Stimulated activated effector memory CD8-positive, alpha-beta T cell treated with anti-CD3 and anti-CD28 coated beads, Interleukin-12 subunit alpha, Interleukin-12 subunit beta, amount 100 ng/mL, for 72 hours (primary cell): ENCODE measurements around the gene ZKSCAN3.
"Not testable (repeated sequence)": the region's sequence is repeated elsewhere in the genome, so short reads cannot be mapped to it uniquely, and the experiment has no call there.

ENCODE experiments used
- ATAC-seq: fragments of 150-1000 bp; cut with Tn5 transposase; 2 replicates; pipeline ENCODE4 v1.10.0; 2021
- DNase-seq, 2 donors: peaks; one replicate each; pipeline ENCODE4 v3.0.0; 2021 to 2022; ENCODE audit warnings: low spot score in 2 of 2
- H3K27ac Mint-ChIP-seq: one replicate; pipeline ENCODE4 v1.8.0; 2022; ENCODE audit warnings: mild to moderate bottlenecking, mixed read lengths
- H3K36me3 Mint-ChIP-seq: one replicate; pipeline ENCODE4 v1.8.0; 2022; ENCODE audit warnings: mild to moderate bottlenecking, mixed read lengths
- H3K4me1 Mint-ChIP-seq: one replicate; pipeline ENCODE4 v1.8.0; 2022; ENCODE audit warnings: mixed read lengths
- H3K4me3 Mint-ChIP-seq: one replicate; pipeline ENCODE4 v1.8.0; 2022; ENCODE audit warnings: mild to moderate bottlenecking, mixed read lengths
- H3K9me3 Mint-ChIP-seq: one replicate; pipeline ENCODE4 v1.8.0; 2022; ENCODE audit warnings: mixed read lengths

ZKSCAN3 gene

GRCh38 chr6:28349892-28350737, at the start of gene ZKSCAN3:
TSS of gene ZKSCAN3 (plus strand) at chr6:28349947. CDS start at chr6:28359587, 9,640 bp downstream.
- peaks cover 26% of the 10 kb centered on the region for H3K4me1 Mint-ChIP-seq
- no peaks in the 10 kb centered on the region for H3K9me3 Mint-ChIP-seq
- ATAC-seq, result peak; percentile 100
- peak within 1 kb of the TSS; percentile 93 for H3K4me3 Mint-ChIP-seq
- H3K36me3 Mint-ChIP-seq, result peaks cover 4% of the 10 kb centered on the region
- H3K27ac Mint-ChIP-seq, result peak within 1 kb of the TSS; percentile 92
- peak; percentile 64 to 89 for DNase-seq

- ATAC-seq (peak; percentile 88), DNase-seq (no peak)
- peaks cover 17% of the 10 kb centered on the region for H3K4me1 Mint-ChIP-seq
- H3K4me3 Mint-ChIP-seq, result peak overlapping the region; percentile 31
- peak overlapping the region; percentile 32 for H3K27ac Mint-ChIP-seq
- peaks cover 4% of the 10 kb centered on the region for H3K9me3 Mint-ChIP-seq
- no peaks in the 10 kb centered on the region for H3K36me3 Mint-ChIP-seq
Observed at GRCh38 chr6:28303570-28303969, 46.2 kb upstream of the ZKSCAN3 start.

DNA sequence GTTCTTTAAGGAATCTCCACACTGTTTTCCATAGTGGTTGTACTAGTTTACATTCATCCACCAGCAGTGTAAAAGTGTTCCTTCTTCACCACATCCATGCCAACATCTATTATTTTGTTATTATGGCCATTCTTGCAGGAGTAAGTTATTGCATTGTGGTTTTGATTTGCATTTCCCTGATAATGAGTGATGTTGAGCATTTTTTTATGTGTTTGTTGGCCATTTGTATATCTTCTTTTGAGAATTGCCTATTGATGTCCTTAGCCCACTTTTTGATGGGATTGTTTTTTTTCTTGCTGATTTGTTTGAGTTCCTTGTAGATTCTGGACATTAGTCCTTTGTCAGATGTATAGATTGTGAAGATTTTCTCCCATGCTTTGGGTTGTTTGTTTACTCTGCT, 43.4 kb upstream of the ZKSCAN3 start:
- DNase-seq, H3K9me3 Mint-ChIP-seq, H3K27ac Mint-ChIP-seq, H3K4me3 Mint-ChIP-seq, ATAC-seq, H3K36me3 Mint-ChIP-seq: not testable (repeated sequence)
- H3K4me1 Mint-ChIP-seq, result peaks cover 17% of the 10 kb centered on the region

DNA sequence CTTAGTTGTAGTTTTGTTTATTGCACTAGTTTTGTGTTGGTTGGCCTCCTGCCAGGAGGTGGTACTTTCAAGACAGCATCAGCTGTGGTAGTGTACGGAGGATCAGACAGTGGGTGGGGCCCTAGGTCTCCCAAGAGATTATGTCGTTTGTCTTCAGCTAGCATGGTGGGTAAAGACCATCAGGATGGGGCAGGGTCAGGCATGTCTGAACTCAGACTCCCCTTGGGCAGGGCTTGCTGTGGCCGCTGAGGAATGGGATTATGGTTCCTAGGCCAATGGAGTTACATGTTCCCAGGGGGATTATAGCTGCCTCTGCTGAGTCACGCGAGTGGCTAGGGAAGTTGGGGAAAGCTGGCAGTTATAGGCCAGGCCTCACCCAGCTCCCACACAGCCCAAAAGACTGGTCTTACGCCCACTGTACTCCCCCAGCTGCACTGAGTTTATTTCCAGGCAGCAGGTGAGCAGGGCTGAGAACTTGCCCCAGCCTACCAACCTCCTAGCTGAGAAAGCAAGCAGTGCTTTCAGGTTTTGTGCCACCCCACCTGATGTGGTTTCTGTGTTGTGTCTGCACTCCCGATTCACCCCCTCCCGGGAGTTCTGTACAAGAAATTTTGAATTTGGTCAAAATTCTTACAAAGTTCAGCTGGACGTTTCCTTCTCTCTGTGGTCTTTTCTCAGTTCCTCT, 38.5 kb upstream of the ZKSCAN3 start:
- H3K9me3 Mint-ChIP-seq, result peaks cover 4% of the 10 kb centered on the region
- DNase-seq, result no peak
- H3K36me3 Mint-ChIP-seq, result no peaks in the 10 kb centered on the region
- no peak for ATAC-seq
- H3K4me3 Mint-ChIP-seq, result no peak overlapping the region
- H3K27ac Mint-ChIP-seq, result no peak overlapping the region
- H3K4me1 Mint-ChIP-seq, result no peaks in the 10 kb centered on the region

DNA sequence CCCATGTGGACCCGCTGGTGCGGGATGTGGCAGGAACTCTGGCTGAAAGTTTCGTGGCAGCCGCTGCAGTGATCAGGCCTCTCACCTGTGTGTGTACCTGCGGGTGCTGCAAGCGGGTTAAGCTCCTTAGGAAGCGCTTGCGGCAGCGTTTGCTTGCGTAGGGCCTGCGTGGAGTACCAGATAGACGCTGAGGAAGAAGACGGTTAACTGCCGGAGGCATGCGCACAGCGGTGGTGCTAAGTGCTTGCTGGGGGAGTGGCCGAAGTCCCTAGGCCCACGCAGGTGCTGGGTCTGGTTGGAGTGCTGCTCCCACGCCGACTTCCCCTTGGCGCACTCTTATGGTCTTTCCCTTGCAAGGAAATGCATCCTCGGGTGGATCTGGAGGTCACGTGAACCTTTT, 36.8 kb upstream of the ZKSCAN3 start:
- no peaks in the 10 kb centered on the region for H3K9me3 Mint-ChIP-seq
- H3K36me3 Mint-ChIP-seq, result no peaks in the 10 kb centered on the region
- H3K4me1 Mint-ChIP-seq, result no peaks in the 10 kb centered on the region
- no peak overlapping the region for H3K27ac Mint-ChIP-seq
- no peak overlapping the region for H3K4me3 Mint-ChIP-seq
- DNase-seq, result no peak
- ATAC-seq, result no peak

DNA sequence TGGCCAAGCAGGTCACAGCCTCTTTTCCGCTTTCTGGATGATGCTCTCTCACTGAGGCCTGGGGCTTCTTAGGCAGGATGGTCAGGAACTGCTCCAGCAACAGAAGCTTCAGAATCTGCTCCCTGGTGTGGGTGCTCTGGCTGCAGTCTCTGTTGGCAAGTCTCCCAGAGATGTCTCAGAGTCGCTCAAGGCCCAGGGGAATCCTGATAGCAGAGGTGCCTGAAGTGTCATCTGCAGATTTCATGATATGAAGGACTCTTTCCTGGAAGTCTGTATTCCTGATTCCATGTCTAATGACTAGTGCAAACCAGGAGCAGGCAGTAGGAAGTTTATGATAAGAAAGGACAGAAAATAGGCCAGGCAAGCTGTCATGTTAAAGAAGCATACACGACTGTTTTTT, 34.1 kb upstream of the ZKSCAN3 start:
- ATAC-seq (no peak), DNase-seq (no peak)
- Mint-ChIP-seq H3K4me1 (no peaks in the 10 kb centered on the region), H3K4me3 (no peak overlapping the region), H3K27ac (no peak overlapping the region), H3K36me3 (no peaks in the 10 kb centered on the region), H3K9me3 (no peaks in the 10 kb centered on the region)

- not testable (repeated sequence) for DNase-seq, H3K4me3 Mint-ChIP-seq, ATAC-seq, H3K9me3 Mint-ChIP-seq, H3K27ac Mint-ChIP-seq, H3K36me3 Mint-ChIP-seq, H3K4me1 Mint-ChIP-seq
Observed at GRCh38 chr6:28317866-28318265, 31.9 kb upstream of the ZKSCAN3 start.

DNA sequence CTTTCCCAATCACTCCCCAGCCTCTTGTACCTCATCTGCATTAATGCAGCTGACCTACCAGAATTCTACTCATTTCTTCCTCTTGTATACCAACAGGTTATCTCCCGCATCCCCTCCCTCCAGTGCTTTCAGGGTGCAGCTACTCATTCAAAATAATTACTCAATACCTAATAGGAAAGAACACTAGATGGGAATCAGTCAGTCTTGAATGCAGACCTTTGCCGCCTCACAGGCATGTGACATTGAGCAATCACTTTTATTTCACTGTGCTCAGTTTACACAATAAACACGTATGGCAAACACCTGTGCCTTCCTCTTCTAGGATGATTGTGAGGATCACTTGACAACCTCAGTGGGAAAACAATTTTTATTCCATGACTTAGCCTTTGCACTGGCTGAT, 27.1 kb upstream of the ZKSCAN3 start:
- DNase-seq (no peak), ATAC-seq (no peak)
- Mint-ChIP-seq H3K36me3 (no peaks in the 10 kb centered on the region), H3K9me3 (peaks cover 16% of the 10 kb centered on the region), H3K4me3 (no peak overlapping the region), H3K27ac (no peak overlapping the region), H3K4me1 (no peaks in the 10 kb centered on the region)

- ATAC-seq, result no peak
- DNase-seq, result no peak
- H3K9me3 Mint-ChIP-seq, result peaks cover 21% of the 10 kb centered on the region
- no peaks in the 10 kb centered on the region for H3K36me3 Mint-ChIP-seq
- no peak overlapping the region for H3K27ac Mint-ChIP-seq
- no peak overlapping the region for H3K4me3 Mint-ChIP-seq
- no peaks in the 10 kb centered on the region for H3K4me1 Mint-ChIP-seq
Observed at GRCh38 chr6:28323813-28324424, 25.8 kb upstream of the ZKSCAN3 start.

- peaks cover 22% of the 10 kb centered on the region for H3K9me3 Mint-ChIP-seq
- H3K27ac Mint-ChIP-seq, result no peak overlapping the region
- no peak overlapping the region for H3K4me3 Mint-ChIP-seq
- ATAC-seq (no peak), DNase-seq (no peak)
- H3K36me3 Mint-ChIP-seq, result no peaks in the 10 kb centered on the region
- no peaks in the 10 kb centered on the region for H3K4me1 Mint-ChIP-seq
Observed at GRCh38 chr6:28326371-28326948, 23.3 kb upstream of the ZKSCAN3 start.

DNA sequence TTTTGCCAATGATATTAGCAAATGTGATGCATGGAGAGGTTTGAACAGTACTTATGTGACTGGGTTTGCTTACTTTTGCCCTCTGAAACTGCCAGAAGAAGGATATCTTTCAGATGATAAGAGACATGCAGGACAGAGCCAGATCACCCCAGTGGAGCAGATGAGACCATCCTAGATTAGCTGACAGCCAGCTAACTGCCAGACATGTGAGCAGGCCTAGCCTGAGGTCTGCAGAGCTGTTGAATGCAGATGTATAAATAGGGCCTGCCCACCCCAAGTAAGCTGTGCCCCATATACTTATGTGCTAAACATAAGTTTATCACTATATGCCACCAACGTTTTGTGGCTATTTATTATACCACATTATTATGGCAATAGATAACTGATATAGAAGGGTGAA, 19.7 kb upstream of the ZKSCAN3 start:
- Mint-ChIP-seq H3K36me3 (no peaks in the 10 kb centered on the region), H3K27ac (no peak overlapping the region), H3K4me3 (no peak overlapping the region), H3K9me3 (peaks cover 18% of the 10 kb centered on the region), H3K4me1 (peaks cover 16% of the 10 kb centered on the region)
- DNase-seq (no peak), ATAC-seq (no peak)

DNA sequence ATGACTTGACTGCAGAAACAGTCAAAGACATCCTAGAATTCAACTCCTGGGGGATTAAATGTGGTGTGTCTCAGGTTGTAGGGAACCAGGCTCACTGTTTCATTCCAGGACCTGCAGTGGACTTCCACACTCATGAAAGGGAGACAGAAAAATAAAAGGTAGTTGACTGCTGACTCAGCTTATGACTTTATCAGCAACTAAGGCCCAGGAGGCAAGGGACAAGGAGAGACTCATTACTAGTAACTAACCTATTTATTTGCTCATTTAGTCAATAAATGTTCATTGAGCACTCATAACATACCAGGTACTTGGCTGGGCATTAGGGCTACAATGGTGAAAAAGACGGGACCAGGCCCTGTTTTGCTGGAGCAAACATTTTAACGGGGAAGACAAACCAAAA, 16.7 kb upstream of the ZKSCAN3 start:
- no peak overlapping the region for H3K27ac Mint-ChIP-seq
- H3K36me3 Mint-ChIP-seq, result no peaks in the 10 kb centered on the region
- DNase-seq (no peak), ATAC-seq (no peak)
- no peak overlapping the region for H3K4me3 Mint-ChIP-seq
- H3K4me1 Mint-ChIP-seq, result peaks cover 17% of the 10 kb centered on the region
- peaks cover 4% of the 10 kb centered on the region for H3K9me3 Mint-ChIP-seq

- Mint-ChIP-seq H3K27ac (no peak overlapping the region), H3K4me3 (no peak overlapping the region), H3K4me1 (peaks cover 17% of the 10 kb centered on the region), H3K9me3 (peaks cover 4% of the 10 kb centered on the region), H3K36me3 (no peaks in the 10 kb centered on the region)
- ATAC-seq (no peak), DNase-seq (no peak)
Observed at GRCh38 chr6:28333599-28334018, 16.1 kb upstream of the ZKSCAN3 start.

DNA sequence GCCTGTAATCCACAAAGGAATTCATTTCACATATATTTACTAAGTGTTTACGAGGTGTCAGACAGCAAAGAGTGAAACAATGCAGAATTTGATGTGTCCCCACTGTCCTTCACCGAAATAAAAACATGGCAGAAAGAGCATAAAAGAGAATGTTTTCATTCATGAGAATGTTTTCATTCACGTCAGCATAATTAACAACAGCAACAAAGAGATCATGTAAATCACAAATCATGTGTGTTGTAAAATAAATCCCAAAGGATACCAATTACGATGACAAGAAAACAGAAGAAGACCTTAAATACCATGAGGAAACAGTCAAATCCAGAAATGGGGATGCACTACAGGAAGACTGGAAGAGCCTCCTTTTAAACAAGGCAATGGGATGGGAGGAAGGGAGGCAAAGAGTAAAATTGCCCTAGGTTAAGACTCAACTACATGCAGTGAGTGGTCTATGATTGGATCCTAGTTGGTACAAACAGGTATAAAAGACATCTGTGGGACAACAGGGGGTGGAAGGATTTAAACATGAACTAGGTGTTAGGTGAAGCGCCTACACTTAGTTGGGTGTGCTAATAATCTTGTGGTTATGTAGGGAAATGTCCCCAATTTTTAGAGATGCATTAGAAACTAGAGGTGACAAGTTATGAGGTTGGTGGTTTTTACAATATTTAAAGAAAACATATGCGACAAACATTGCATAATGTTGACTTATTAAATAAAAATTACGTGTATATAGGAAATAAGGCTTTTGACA, 15.3 kb upstream of the ZKSCAN3 start:
- ATAC-seq (no peak), DNase-seq (no peak)
- Mint-ChIP-seq H3K4me1 (peaks cover 17% of the 10 kb centered on the region), H3K36me3 (no peaks in the 10 kb centered on the region), H3K4me3 (no peak overlapping the region), H3K27ac (no peak overlapping the region), H3K9me3 (no peaks in the 10 kb centered on the region)
